Astrocyte of the spinal cord (primary cell): ENCODE data around the gene DLGAP1.
"Not testable (repeated sequence)": the region's sequence is repeated elsewhere in the genome, so short reads cannot be mapped to it uniquely, and the experiment has no call there.

Experiments
- DNase-seq: peaks from one replicate; pipeline ENCODE4 v3.0.0; 2011; ENCODE audit warnings: low read depth, low spot score
- H3K4me3 ChIP-seq: 2 replicates; pipeline ENCODE4 v1.5.1; 2011; ENCODE audit warnings: low read depth, mild to moderate bottlenecking, low read length, moderate library complexity
- CTCF ChIP-seq: IDR thresholded peaks from 2 replicates; pipeline ENCODE4 v1.5.1; 2012; ENCODE audit warnings: low read depth, mild to moderate bottlenecking, low read length, inconsistent platforms
- in situ Hi-C: cut with HindIII; loops from 2 replicates; pipeline ENCODE4 v1.10.0; 2017; ENCODE audit warnings: low sequenced_read_pairs

The DLGAP1 gene

GRCh38 chr18:4455113-4455811 lies at the start of gene DLGAP1:
DLGAP1 (minus strand) TSS chr18:4455307.
- peak within 1 kb of the TSS; percentile 43 for H3K4me3 ChIP-seq
- no peak for TF ChIP-seq CTCF
- in situ Hi-C loops, result no loop called here
- DNase-seq, result peak; percentile 64

GRCh38 chr18:4494703-4495284 lies 39.7 kb upstream of the DLGAP1 start:
- in situ Hi-C loops, DNase-seq, H3K4me3 ChIP-seq: not testable (repeated sequence)

- H3K4me3 ChIP-seq, result no peak overlapping the region
- no peak for TF ChIP-seq CTCF
- in situ Hi-C loops, result no loop called here
- DNase-seq, result no peak
Measured at GRCh38 chr18:4468511-4468910, 13.4 kb upstream of the DLGAP1 start.

GRCh38 chr18:4454537-4455112 lies 482 bp downstream of the DLGAP1 start:
- no peak for TF ChIP-seq CTCF
- in situ Hi-C loops, result no loop called here
- peak overlapping the region; percentile 43 for H3K4me3 ChIP-seq
- DNase-seq, result no peak

- in situ Hi-C loops, result no loop called here
- DNase-seq, result no peak
- H3K4me3 ChIP-seq, result peak overlapping the region; percentile 41
- TF ChIP-seq CTCF, result peak; percentile 2
Measured at GRCh38 chr18:4453874-4454536, 1.1 kb downstream of the DLGAP1 start.

- no peak for DNase-seq
- in situ Hi-C loops, result no loop called here
- H3K4me3 ChIP-seq, result peak overlapping the region; percentile 41
Measured at GRCh38 chr18:4453567-4453873, 1.6 kb downstream of the DLGAP1 start.

More at GRCh38 chr18:4453567-4453873, 1.6 kb downstream of the DLGAP1 start:
- no peak for TF ChIP-seq CTCF
